GM12878 (cell line): ENCODE data around the gene C5. TPM values are rescaled to one million over a fixed set of nuclear protein-coding genes. Genes with fewer than 3 reads are reported as not detected.

Source experiments
- ATAC-seq: fragments of 200-7000 bp; cut with Tn5 transposase; 3 replicates; pipeline ENCODE4 v1.9.1; 2020; ENCODE audit warnings: mild to moderate bottlenecking, moderate library complexity
- BruUV-seq: library from RNA; stranded (reverse); fragments of 400-500 nt; replicated peaks from 2 replicates; lab custom pipeline; 2021; lab: Mats Ljungman, UMichigan
- CTCF ChIA-PET: fragments of 300-600 bp; sonication (Branson Sonifier 250); formaldehyde crosslinking; extraction: SDS; loops from one replicate; lab custom pipeline; 2021; ENCODE audit warnings: inconsistent platforms; lab: Yijun Ruan, JAX
- POLR2A ChIA-PET: fragments of 350-600 bp; formaldehyde crosslinking; extraction: SDS; loops from one replicate; lab custom pipeline; 2021; ENCODE audit warnings: inconsistent platforms; lab: Charles Lee
- RAD21 ChIA-PET: fragments of 300-600 bp; sonication (Branson Sonifier 250); formaldehyde crosslinking; loops from one replicate; lab custom pipeline; 2023; ENCODE audit warnings: antibody characterized with exemption; ENCODE audit not compliant: unreplicated experiment; lab: Charles Lee
- SMC1A ChIA-PET: fragments of 300-600 bp; sonication (Branson Sonifier 250); formaldehyde crosslinking; loops from one replicate; lab custom pipeline; 2023; ENCODE audit not compliant: unreplicated experiment, uncharacterized antibody; lab: Charles Lee
- DNase-seq: peaks from one replicate; pipeline ENCODE4 v3.0.0-alpha.2; 2011; ENCODE audit warnings: low read depth, low spot score
- FAIRE-seq: peaks from 3 replicates; lab custom pipeline; 2011; peaks lifted over from hg19 to GRCh38; lab: Jason Lieb, UNC
- H2AFZ ChIP-seq: 2 replicates; pipeline ENCODE4 v1.6.0; 2011; ENCODE audit warnings: low read depth, low read length, control low read depth; ENCODE audit not compliant: control insufficient read depth
- H3K27ac ChIP-seq: 2 replicates; pipeline ENCODE4 v1.5.1; 2011; ENCODE audit warnings: control low read depth; ENCODE audit not compliant: control insufficient read depth, insufficient read depth
- H3K27me3 ChIP-seq, 2 experiments: replicated peaks in 1 of 2; 2 replicates each; pipeline versions ENCODE4 v1.6.0 to v1.6.1; 2011; ENCODE audit warnings: low read length in 1 of 2; ENCODE audit not compliant: control insufficient read depth in 2 of 2, insufficient read depth in 2 of 2
- H3K36me3 ChIP-seq, 2 experiments: 2 replicates each; pipeline ENCODE4 v1.5.1; 2011; ENCODE audit warnings: low read length in 1 of 2; ENCODE audit not compliant: control insufficient read depth in 2 of 2, insufficient read depth in 2 of 2
- H3K4me1 ChIP-seq: 2 replicates; pipeline ENCODE4 v1.6.1; 2011; ENCODE audit warnings: mild to moderate bottlenecking, low read length, moderate library complexity, mixed read lengths; ENCODE audit not compliant: control insufficient read depth, insufficient read depth
- H3K4me2 ChIP-seq: 2 replicates; pipeline ENCODE4 v1.6.0; 2011; ENCODE audit warnings: control low read depth; ENCODE audit not compliant: control insufficient read depth, insufficient read depth
- H3K4me3 ChIP-seq: fragments of 200-600 bp; sonication (generic); 2 replicates; pipeline ENCODE4 v1.5.1; 2016
- H3K79me2 ChIP-seq: 2 replicates; pipeline ENCODE4 v1.6.0; 2011; ENCODE audit warnings: low read length; ENCODE audit not compliant: control insufficient read depth, insufficient read depth
- H3K9ac ChIP-seq: 2 replicates; pipeline ENCODE4 v1.8.0; 2011; ENCODE audit warnings: low read length, control low read depth, mixed read lengths; ENCODE audit not compliant: control insufficient read depth, insufficient read depth
- H3K9me3 ChIP-seq: replicated peaks from 3 replicates; pipeline ENCODE4 v1.5.1; 2011; ENCODE audit warnings: mild to moderate bottlenecking, low read length; ENCODE audit not compliant: control insufficient read depth, insufficient read depth
- H4K20me1 ChIP-seq: 2 replicates; pipeline ENCODE4 v1.6.0; 2011; ENCODE audit not compliant: control insufficient read depth, insufficient read depth
- BCL11A ChIP-seq: IDR thresholded peaks from 2 replicates; pipeline ENCODE4 v1.6.1; 2011; ENCODE audit warnings: low read depth, low read length
- CBX5 ChIP-seq: sonication (generic); IDR thresholded peaks from 2 replicates; pipeline ENCODE4 v1.6.1; 2016; ENCODE audit warnings: low read depth, moderate library complexity, mild to moderate bottlenecking, inconsistent platforms
- HCFC1 ChIP-seq: fragments of 150-350 bp; IDR thresholded peaks from 2 replicates; pipeline ENCODE4 v1.6.1; 2014; ENCODE audit warnings: low read length
- MTA2 ChIP-seq: fragments of 450-650 bp; IDR thresholded peaks from 2 replicates; pipeline ENCODE4 v1.6.1; 2016; ENCODE audit warnings: low read depth, mild to moderate bottlenecking, moderate library complexity
- MYB ChIP-seq: fragments of 150-350 bp; IDR thresholded peaks from 2 replicates; pipeline ENCODE4 v1.6.1; 2014; ENCODE audit warnings: mild to moderate bottlenecking, low read depth, low read length, borderline replicate concordance
- NR2C2 ChIP-seq: IDR thresholded peaks from 2 replicates; pipeline ENCODE4 v1.6.1; 2011; ENCODE audit warnings: borderline replicate concordance, low read depth; ENCODE audit not compliant: control insufficient read depth, insufficient read length
- POLR2AphosphoS2 ChIP-seq: IDR thresholded peaks from 2 replicates; pipeline ENCODE4 v1.6.1; 2011; ENCODE audit warnings: low read depth, mild to moderate bottlenecking, low read length, improper control_type of control experiment, moderate library complexity
- POLR2AphosphoS5 ChIP-seq: IDR thresholded peaks from 2 replicates; pipeline ENCODE4 v1.6.1; 2011; ENCODE audit warnings: mild to moderate bottlenecking, low read length, inconsistent platforms
- POU2F2 ChIP-seq: IDR thresholded peaks from 3 replicates; pipeline ENCODE4 v1.6.1; 2011; ENCODE audit warnings: low read depth, mild to moderate bottlenecking, low read length, borderline replicate concordance
- SMAD1 ChIP-seq: fragments of 450-650 bp; IDR thresholded peaks from 2 replicates; pipeline ENCODE4 v1.6.1; 2018; ENCODE audit warnings: mild to moderate bottlenecking, low read depth; ENCODE audit not compliant: partially characterized antibody
- SMC3 ChIP-seq: IDR thresholded peaks from 2 replicates; pipeline ENCODE4 v1.6.1; 2011; ENCODE audit warnings: low read length, improper control_type of control experiment, borderline replicate concordance
- ZNF207 ChIP-seq: fragments of 450-650 bp; IDR thresholded peaks from 2 replicates; pipeline ENCODE4 v1.6.1; 2014; ENCODE audit warnings: antibody characterized with exemption, mild to moderate bottlenecking, borderline replicate concordance
- ZZZ3 ChIP-seq: IDR thresholded peaks from 2 replicates; pipeline ENCODE4 v1.6.1; 2011; ENCODE audit warnings: low read depth; ENCODE audit not compliant: control insufficient read depth, insufficient read length
- WGBS: methylation state at CpG from one replicate; pipeline ENCODE4 v1.1.6; 2016; ENCODE audit warnings: low lambda C conversion rate; ENCODE audit not compliant: insufficient replicate concordance, insufficient coverage; ENCODE audit errors: missing lambda C conversion rate; 5-methylcytosine and 5-hydroxymethylcytosine counted together
- in situ Hi-C: fragments of 300-500 bp; cut with MboI; formaldehyde crosslinking; loops from 9 replicates; pipeline ENCODE4 v1.14.3; 2018; ENCODE audit warnings: mixed read lengths
- intact Hi-C: fragments of 100-400 bp; cut with micrococcal nuclease; formaldehyde crosslinking; loops from one replicate; pipeline ENCODE4 v1.14.2; 2022; ENCODE audit not compliant: unreplicated experiment
- polyA plus RNA-seq, 11 experiments: library from polyadenylated mRNA; depleted of rRNA in 4 of 11; unstranded in 6 of 11; stranded (reverse) in 5 of 11; fragments of >200 nt; fragmentation: Nextera tagmentation in 4 of 11; fragmentation: Illumina TruSeq in 1 of 11; extraction: Ambion mirVana in 4 of 11; extraction: Trizol in 1 of 11; gene quantifications; 1 replicate in 1 of 11; 2 replicates in 10 of 11; pipeline versions ENCODE4 v1.2.1 to v1.2.3, GENCODE V29; 2011 to 2016; ENCODE audit warnings: inconsistent platforms in 2 of 11, missing spikeins in 2 of 11, low read depth in 1 of 11
- total RNA-seq, 4 experiments: library from RNA; depleted of rRNA in 3 of 4; stranded (reverse); fragments of >200 nt in 3 of 4; fragmentation: Illumina TruSeq in 1 of 4; extraction: Trizol in 1 of 4; gene quantifications; 2 replicates each; pipeline versions ENCODE4 v1.2.1 to v1.2.3, GENCODE V29; 2013 to 2021
- TF ChIP-seq, protein P1 (sequence below): fragments of 450-650 bp; formaldehyde crosslinking; IDR thresholded peaks from 2 replicates; pipeline ENCODE4 v1.5.0; 2022; ENCODE audit warnings: mild to moderate bottlenecking, missing genetic modification characterization
- TF ChIP-seq, protein P2 (sequence below): IDR thresholded peaks from 2 replicates; pipeline ENCODE4 v1.6.1; 2011; ENCODE audit warnings: mild to moderate bottlenecking, low read depth, low read length, moderate library complexity; ENCODE audit not compliant: insufficient replicate concordance
- TF ChIP-seq, protein P3 (sequence below): IDR thresholded peaks from 2 replicates; pipeline ENCODE4 v1.6.1; 2011; ENCODE audit warnings: low read depth, mild to moderate bottlenecking, low read length, moderate library complexity, borderline replicate concordance; ENCODE audit errors: extremely low read depth
- TF ChIP-seq, protein P4 (sequence below): fragments of 150-350 bp; IDR thresholded peaks from 2 replicates; pipeline ENCODE4 v1.6.1; 2014; ENCODE audit warnings: mild to moderate bottlenecking, low read depth, low read length

The C5 gene
- total and polyA plus RNA-seq, 10 of the 15 experiments (the other 5 are each of a cell fraction or from before 2014, with no cell fraction given), result 0.39 to 2.2 (median 1.2) TPM

DNA sequence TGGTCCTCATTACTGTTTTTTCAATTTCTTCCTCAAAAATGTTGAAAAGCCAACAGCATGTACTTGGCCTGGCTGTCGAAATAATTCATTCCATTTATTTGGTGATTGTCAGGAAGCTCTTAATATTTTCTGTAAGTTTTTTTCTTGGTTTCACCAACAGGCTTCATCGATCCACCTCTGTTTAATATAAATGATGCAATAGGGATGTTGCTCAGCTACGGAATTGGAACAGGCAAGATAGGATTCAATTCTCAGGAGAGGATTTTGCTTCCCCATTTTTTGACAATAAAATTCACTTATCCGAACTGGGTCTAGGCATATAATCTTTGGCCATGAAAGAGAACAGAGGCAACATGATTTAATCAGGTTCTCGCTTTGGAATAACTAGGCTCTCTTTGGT, 30.8 kb downstream of the C5 start (continued):
- TF ChIP-seq, protein P1, sequence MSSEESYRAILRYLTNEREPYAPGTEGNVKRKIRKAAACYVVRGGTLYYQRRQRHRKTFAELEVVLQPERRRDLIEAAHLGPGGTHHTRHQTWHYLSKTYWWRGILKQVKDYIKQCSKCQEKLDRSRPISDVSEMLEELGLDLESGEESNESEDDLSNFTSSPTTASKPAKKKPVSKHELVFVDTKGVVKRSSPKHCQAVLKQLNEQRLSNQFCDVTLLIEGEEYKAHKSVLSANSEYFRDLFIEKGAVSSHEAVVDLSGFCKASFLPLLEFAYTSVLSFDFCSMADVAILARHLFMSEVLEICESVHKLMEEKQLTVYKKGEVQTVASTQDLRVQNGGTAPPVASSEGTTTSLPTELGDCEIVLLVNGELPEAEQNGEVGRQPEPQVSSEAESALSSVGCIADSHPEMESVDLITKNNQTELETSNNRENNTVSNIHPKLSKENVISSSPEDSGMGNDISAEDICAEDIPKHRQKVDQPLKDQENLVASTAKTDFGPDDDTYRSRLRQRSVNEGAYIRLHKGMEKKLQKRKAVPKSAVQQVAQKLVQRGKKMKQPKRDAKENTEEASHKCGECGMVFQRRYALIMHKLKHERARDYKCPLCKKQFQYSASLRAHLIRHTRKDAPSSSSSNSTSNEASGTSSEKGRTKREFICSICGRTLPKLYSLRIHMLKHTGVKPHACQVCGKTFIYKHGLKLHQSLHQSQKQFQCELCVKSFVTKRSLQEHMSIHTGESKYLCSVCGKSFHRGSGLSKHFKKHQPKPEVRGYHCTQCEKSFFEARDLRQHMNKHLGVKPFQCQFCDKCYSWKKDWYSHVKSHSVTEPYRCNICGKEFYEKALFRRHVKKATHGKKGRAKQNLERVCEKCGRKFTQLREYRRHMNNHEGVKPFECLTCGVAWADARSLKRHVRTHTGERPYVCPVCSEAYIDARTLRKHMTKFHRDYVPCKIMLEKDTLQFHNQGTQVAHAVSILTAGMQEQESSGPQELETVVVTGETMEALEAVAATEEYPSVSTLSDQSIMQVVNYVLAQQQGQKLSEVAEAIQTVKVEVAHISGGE (CRISPR knock-in tag), result no peak
- TF ChIP-seq MTA2, result no peak

DNA sequence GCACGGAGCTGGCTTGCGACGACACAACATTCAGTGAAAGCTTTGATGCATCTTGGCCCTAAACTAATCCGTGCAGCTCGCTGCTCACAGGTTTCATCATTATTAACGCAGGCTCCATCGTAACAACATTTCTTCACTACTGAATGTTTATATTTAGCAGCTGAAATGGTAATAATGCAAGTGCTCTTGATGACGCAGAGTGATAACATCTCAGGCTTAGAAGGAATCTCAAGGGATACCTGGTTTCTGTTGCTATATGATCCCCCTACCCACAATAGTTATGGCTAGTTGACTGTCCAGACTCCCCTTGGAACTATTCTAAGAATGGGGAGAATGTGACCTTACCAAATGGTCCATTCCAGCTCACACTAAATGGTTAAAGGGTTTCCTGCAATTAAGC, 36.2 kb downstream of the C5 start:
- no peak for ATAC-seq
- Histone ChIP-seq H3K9ac (no peak overlapping the region), H3K4me2 (no peak overlapping the region), H3K27me3 (no peaks in the 10 kb centered on the region), H3K4me1 (peaks cover 4% of the 10 kb centered on the region), H4K20me1 (no peaks in the 10 kb centered on the region), H3K9me3 (no peaks in the 10 kb centered on the region), H3K27ac (no peak overlapping the region), H2AFZ (no peak overlapping the region), H3K4me3 (no peak overlapping the region), H3K36me3 (no peaks in the 10 kb centered on the region), H3K79me2 (no peaks in the 10 kb centered on the region)
- POLR2A ChIA-PET, result interaction anchor here (0.7 kb wide), 1 partner anchor 118 kb away, joined by 4 read pairs; no protein-coding TSS in a partner anchor
- 41% methylated on average over 8 of the region's 8 CpGs for WGBS
- in situ Hi-C loops (no loop called here), intact Hi-C loops (no loop called here)
- BruUV-seq, result no TSS peak
- SMC1A ChIA-PET, result interaction anchor here (1.3 kb wide), 1 partner anchor 46 kb away, joined by 4 read pairs; no protein-coding TSS in a partner anchor
- RAD21 ChIA-PET, result no interaction called here
- no peak for FAIRE-seq
- no peak for DNase-seq
- CTCF ChIA-PET, result interaction anchor here (1.9 to 2.1 kb wide), 2 partner anchors 33 to 46 kb away, joined by 5 to 10 read pairs; no protein-coding TSS in a partner anchor
- no peak for TF ChIP-seq BCL11A
- TF ChIP-seq SMAD1, result no peak
- TF ChIP-seq, protein P2, sequence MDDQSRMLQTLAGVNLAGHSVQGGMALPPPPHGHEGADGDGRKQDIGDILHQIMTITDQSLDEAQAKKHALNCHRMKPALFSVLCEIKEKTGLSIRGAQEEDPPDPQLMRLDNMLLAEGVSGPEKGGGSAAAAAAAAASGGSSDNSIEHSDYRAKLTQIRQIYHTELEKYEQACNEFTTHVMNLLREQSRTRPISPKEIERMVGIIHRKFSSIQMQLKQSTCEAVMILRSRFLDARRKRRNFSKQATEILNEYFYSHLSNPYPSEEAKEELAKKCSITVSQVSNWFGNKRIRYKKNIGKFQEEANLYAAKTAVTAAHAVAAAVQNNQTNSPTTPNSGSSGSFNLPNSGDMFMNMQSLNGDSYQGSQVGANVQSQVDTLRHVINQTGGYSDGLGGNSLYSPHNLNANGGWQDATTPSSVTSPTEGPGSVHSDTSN, result no peak
- no peak for TF ChIP-seq ZZZ3
- TF ChIP-seq NR2C2, result no peak
- no peak for TF ChIP-seq SMC3
- TF ChIP-seq, protein P3, sequence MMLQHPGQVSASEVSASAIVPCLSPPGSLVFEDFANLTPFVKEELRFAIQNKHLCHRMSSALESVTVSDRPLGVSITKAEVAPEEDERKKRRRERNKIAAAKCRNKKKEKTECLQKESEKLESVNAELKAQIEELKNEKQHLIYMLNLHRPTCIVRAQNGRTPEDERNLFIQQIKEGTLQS, result no peak
- no peak for TF ChIP-seq ZNF207
- TF ChIP-seq POLR2AphosphoS2, result no peak
- no peak for TF ChIP-seq CBX5
- TF ChIP-seq POU2F2, result no peak
- no peak for TF ChIP-seq HCFC1
- no peak for TF ChIP-seq MYB
- TF ChIP-seq, protein P4, sequence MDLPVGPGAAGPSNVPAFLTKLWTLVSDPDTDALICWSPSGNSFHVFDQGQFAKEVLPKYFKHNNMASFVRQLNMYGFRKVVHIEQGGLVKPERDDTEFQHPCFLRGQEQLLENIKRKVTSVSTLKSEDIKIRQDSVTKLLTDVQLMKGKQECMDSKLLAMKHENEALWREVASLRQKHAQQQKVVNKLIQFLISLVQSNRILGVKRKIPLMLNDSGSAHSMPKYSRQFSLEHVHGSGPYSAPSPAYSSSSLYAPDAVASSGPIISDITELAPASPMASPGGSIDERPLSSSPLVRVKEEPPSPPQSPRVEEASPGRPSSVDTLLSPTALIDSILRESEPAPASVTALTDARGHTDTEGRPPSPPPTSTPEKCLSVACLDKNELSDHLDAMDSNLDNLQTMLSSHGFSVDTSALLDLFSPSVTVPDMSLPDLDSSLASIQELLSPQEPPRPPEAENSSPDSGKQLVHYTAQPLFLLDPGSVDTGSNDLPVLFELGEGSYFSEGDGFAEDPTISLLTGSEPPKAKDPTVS, result no peak
- no peak for TF ChIP-seq POLR2AphosphoS5
